GF-D8 (cell line): ENCODE results near the gene C20orf202.
"Not testable (repeated sequence)": the region's sequence is repeated elsewhere in the genome, so short reads cannot be mapped to it uniquely, and the experiment has no call there.

Experiments
- DNase-seq: peaks from one replicate; lab custom pipeline; 2025; lab: John Stamatoyannopoulos, UW

C20orf202 gene

GRCh38 chr20:1247689-1248088 is 44.4 kb downstream of the C20orf202 start:
- no peak for DNase-seq

GRCh38 chr20:1250282-1250681 is 47.0 kb downstream of the C20orf202 start:
- DNase-seq, result not testable (repeated sequence)

- DNase-seq, result no peak
These were observed 49.2 kb downstream of the C20orf202 start for GRCh38 chr20:1252416-1252815.

- no peak for DNase-seq
These were observed 51.0 kb downstream of the C20orf202 start for GRCh38 chr20:1254254-1254653.

- DNase-seq, result no peak
These were observed 52.4 kb downstream of the C20orf202 start for GRCh38 chr20:1255675-1256074.
